HepG2 (cell line): ENCODE measurements around the gene ZMYND10. TPM values are rescaled to one million over a fixed set of nuclear protein-coding genes. Genes with fewer than 3 reads are reported as not detected.
A peak's percentile ranks its signal among the peaks of the same experiment; 100 is the strongest.

Experiments used
- ARNTL ChIP-seq: sonication (generic); formaldehyde crosslinking; IDR thresholded peaks from 2 replicates; pipeline ENCODE4 v1.4.0; 2020; ENCODE audit warnings: mild to moderate bottlenecking, missing genetic modification reagents
- HNF4G ChIP-seq, 2 experiments: sonication (generic) in 1 of 2; formaldehyde crosslinking in 1 of 2; IDR thresholded peaks; 2 replicates each; pipeline versions ENCODE4 v1.4.0 to v1.6.1; 2011 to 2020; ENCODE audit warnings: borderline replicate concordance in 2 of 2, low read depth in 2 of 2, mild to moderate bottlenecking in 2 of 2, low read length in 1 of 2, missing genetic modification reagents in 1 of 2, moderate library complexity in 1 of 2
- KDM4B ChIP-seq: sonication (generic); formaldehyde crosslinking; IDR thresholded peaks from 2 replicates; pipeline ENCODE4 v1.4.0; 2020; ENCODE audit warnings: missing genetic modification reagents
- NFRKB ChIP-seq: fragments of 450-650 bp; IDR thresholded peaks from 2 replicates; pipeline ENCODE4 v1.6.1; 2017
- POLR2AphosphoS5 ChIP-seq: IDR thresholded peaks from 2 replicates; pipeline ENCODE4 v1.6.1; 2012; ENCODE audit warnings: low read depth, low read length
- PRPF4 ChIP-seq: fragments of 200-400 bp; formaldehyde crosslinking; IDR thresholded peaks from 2 replicates; pipeline ENCODE4 v1.6.1; 2016; ENCODE audit warnings: low read length, low read depth; ENCODE audit not compliant: poor library complexity, severe bottlenecking
- TFE3 ChIP-seq: IDR thresholded peaks from 2 replicates; pipeline ENCODE4 v1.6.1; 2016
- ZFP36L2 ChIP-seq: sonication (generic); formaldehyde crosslinking; IDR thresholded peaks from 2 replicates; pipeline ENCODE4 v1.4.0; 2020; ENCODE audit warnings: missing genetic modification reagents
- ZMAT5 ChIP-seq: sonication (generic); formaldehyde crosslinking; IDR thresholded peaks from 2 replicates; pipeline ENCODE4 v1.5.0; 2020; ENCODE audit warnings: mild to moderate bottlenecking, low read depth, missing genetic modification reagents, borderline replicate concordance
- ZNF354B ChIP-seq: sonication (generic); formaldehyde crosslinking; IDR thresholded peaks from 2 replicates; pipeline ENCODE4 v1.8.0; 2022; ENCODE audit warnings: mild to moderate bottlenecking, missing genetic modification reagents
- ZNF652 ChIP-seq: IDR thresholded peaks from 2 replicates; pipeline ENCODE4 v1.6.1; 2016; ENCODE audit warnings: low read depth, borderline replicate concordance
- polyA plus RNA-seq, 8 experiments: library from polyadenylated mRNA; depleted of rRNA in 3 of 8; stranded (reverse) in 7 of 8; unstranded in 1 of 8; fragments of >200 nt; fragmentation: Illumina TruSeq in 4 of 8; extraction: Trizol in 4 of 8; gene quantifications; 2 replicates each; pipeline versions ENCODE4 v1.2.1 to v1.2.3, GENCODE V29; 2011 to 2016; ENCODE audit warnings: low read depth in 4 of 8, missing spikeins in 1 of 8, mixed read lengths in 1 of 8; ENCODE audit not compliant: insufficient read depth in 1 of 8
- total RNA-seq, 5 experiments: library from RNA; depleted of rRNA; stranded (reverse); fragments of >200 nt; fragmentation: Illumina TruSeq; extraction: Trizol; gene quantifications; 2 replicates each; pipeline ENCODE4 v1.2.3, GENCODE V29; 2016; ENCODE audit warnings: low read depth in 1 of 5
- TF ChIP-seq, protein P1 (sequence below): sonication (generic); formaldehyde crosslinking; IDR thresholded peaks from 2 replicates; pipeline ENCODE4 v1.5.1; 2020; ENCODE audit warnings: mild to moderate bottlenecking, missing genetic modification reagents, borderline replicate concordance
- TF ChIP-seq, protein P2 (sequence below): sonication (generic); formaldehyde crosslinking; IDR thresholded peaks from 2 replicates; pipeline ENCODE4 v1.4.0; 2020; ENCODE audit warnings: missing genetic modification reagents, borderline replicate concordance

The ZMYND10 gene
- total and polyA plus RNA-seq, 2 of the 13 experiments (the other 11 are each of a cell fraction or from before 2014, with no cell fraction given) = 0.60 to 0.74 TPM

DNA sequence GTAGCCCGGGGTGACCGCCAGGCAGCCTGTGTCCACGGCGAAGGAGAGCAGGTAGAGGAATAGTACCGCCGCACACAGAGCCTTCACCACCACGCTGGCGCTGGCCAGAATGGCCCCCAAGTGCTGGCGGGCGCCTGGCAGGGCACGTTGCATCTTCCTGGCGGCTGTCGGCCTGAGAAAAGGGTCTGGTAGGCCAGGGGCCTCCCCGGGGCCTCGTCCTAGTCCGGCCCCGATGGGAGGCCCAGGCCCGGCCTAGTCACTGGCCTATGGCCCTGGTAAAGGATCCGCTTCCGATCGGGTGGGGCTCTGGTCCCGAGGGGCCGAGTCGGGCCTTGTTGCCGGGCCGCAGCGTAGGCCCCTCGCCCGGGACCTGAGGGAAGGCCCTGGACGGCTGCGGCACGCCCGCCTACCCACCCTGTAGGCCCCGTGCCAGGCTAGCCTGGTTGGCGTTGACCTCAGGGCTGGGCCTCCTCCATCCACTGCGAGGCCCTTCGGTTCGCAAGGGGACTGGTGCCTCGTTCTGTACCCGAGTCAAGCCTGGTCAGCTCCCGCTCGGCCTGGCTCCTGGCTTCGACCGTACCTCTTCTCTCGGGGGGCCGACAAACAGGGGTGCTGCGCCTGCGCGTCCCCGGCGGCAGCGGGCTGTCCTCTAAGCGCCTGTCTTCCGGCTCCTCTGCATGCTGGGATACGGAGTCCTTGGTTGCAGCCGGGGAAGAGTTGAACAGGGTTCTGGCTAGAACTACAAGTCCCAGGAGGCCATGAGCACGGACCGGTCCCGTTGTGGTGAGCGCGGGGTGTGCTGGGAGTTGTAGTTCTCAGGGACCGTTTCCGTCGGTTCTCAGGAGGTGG is 13.6 kb upstream of the ZMYND10 start, which contains the start of gene TMEM115 (continued):
- TF ChIP-seq, protein P1, sequence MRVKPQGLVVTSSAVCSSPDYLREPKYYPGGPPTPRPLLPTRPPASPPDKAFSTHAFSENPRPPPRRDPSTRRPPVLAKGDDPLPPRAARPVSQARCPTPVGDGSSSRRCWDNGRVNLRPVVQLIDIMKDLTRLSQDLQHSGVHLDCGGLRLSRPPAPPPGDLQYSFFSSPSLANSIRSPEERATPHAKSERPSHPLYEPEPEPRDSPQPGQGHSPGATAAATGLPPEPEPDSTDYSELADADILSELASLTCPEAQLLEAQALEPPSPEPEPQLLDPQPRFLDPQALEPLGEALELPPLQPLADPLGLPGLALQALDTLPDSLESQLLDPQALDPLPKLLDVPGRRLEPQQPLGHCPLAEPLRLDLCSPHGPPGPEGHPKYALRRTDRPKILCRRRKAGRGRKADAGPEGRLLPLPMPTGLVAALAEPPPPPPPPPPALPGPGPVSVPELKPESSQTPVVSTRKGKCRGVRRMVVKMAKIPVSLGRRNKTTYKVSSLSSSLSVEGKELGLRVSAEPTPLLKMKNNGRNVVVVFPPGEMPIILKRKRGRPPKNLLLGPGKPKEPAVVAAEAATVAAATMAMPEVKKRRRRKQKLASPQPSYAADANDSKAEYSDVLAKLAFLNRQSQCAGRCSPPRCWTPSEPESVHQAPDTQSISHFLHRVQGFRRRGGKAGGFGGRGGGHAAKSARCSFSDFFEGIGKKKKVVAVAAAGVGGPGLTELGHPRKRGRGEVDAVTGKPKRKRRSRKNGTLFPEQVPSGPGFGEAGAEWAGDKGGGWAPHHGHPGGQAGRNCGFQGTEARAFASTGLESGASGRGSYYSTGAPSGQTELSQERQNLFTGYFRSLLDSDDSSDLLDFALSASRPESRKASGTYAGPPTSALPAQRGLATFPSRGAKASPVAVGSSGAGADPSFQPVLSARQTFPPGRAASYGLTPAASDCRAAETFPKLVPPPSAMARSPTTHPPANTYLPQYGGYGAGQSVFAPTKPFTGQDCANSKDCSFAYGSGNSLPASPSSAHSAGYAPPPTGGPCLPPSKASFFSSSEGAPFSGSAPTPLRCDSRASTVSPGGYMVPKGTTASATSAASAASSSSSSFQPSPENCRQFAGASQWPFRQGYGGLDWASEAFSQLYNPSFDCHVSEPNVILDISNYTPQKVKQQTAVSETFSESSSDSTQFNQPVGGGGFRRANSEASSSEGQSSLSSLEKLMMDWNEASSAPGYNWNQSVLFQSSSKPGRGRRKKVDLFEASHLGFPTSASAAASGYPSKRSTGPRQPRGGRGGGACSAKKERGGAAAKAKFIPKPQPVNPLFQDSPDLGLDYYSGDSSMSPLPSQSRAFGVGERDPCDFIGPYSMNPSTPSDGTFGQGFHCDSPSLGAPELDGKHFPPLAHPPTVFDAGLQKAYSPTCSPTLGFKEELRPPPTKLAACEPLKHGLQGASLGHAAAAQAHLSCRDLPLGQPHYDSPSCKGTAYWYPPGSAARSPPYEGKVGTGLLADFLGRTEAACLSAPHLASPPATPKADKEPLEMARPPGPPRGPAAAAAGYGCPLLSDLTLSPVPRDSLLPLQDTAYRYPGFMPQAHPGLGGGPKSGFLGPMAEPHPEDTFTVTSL (CRISPR knock-in tag) = no peak
- TF ChIP-seq ZNF354B (CRISPR knock-in tag) (no peak), ZFP36L2 (CRISPR knock-in tag) (0 out of 2 replicates have a peak, but pooled peaks have one; percentile 67), TFE3 (CRISPR knock-in tag) (no peak), PRPF4 (no peak), NFRKB (no peak), HNF4G (IDR thresholded peaks at IDR 0.05; ENCODE audit: borderline replicate concordance, low read depth, low read length) (no peak), HNF4G (CRISPR knock-in tag; IDR thresholded peaks at IDR 0.05; ENCODE audit: borderline replicate concordance, low read depth) (no peak), POLR2AphosphoS5 (peak; percentile 78), KDM4B (CRISPR knock-in tag) (peak; percentile 78), ZNF652 (CRISPR knock-in tag) (0 out of 2 replicates have a peak, but pooled peaks have one; percentile 10), ARNTL (CRISPR knock-in tag) (peak; percentile 42; the same call in 1 of the 2 replicates), ZMAT5 (CRISPR knock-in tag) (no peak)
- TF ChIP-seq, protein P2, sequence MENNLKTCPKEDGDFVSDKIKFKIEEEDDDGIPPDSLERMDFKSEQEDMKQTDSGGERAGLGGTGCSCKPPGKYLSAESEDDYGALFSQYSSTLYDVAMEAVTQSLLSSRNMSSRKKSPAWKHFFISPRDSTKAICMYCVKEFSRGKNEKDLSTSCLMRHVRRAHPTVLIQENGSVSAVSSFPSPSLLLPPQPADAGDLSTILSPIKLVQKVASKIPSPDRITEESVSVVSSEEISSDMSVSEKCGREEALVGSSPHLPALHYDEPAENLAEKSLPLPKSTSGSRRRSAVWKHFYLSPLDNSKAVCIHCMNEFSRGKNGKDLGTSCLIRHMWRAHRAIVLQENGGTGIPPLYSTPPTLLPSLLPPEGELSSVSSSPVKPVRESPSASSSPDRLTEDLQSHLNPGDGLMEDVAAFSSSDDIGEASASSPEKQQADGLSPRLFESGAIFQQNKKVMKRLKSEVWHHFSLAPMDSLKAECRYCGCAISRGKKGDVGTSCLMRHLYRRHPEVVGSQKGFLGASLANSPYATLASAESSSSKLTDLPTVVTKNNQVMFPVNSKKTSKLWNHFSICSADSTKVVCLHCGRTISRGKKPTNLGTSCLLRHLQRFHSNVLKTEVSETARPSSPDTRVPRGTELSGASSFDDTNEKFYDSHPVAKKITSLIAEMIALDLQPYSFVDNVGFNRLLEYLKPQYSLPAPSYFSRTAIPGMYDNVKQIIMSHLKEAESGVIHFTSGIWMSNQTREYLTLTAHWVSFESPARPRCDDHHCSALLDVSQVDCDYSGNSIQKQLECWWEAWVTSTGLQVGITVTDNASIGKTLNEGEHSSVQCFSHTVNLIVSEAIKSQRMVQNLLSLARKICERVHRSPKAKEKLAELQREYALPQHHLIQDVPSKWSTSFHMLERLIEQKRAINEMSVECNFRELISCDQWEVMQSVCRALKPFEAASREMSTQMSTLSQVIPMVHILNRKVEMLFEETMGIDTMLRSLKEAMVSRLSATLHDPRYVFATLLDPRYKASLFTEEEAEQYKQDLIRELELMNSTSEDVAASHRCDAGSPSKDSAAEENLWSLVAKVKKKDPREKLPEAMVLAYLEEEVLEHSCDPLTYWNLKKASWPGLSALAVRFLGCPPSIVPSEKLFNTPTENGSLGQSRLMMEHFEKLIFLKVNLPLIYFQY (CRISPR knock-in tag) = peak; percentile 53; the same call in 1 of the 2 replicates
